ENCODE data around the gene STEAP4. TPM values are rescaled to one million over a fixed set of nuclear protein-coding genes. Genes with fewer than 3 reads are reported as not detected.

STEAP4 gene
- polyA plus RNA-seq, 2 of the 4 experiments (the other 2 are of a cell fraction) = not detected

GRCh38 chr7:88244258-88244657, 62.4 kb downstream of the STEAP4 start (continued):
- no peak for TF ChIP-seq FOSL2 (IDR thresholded peaks at IDR 0.05)
- no peak for TF ChIP-seq FOSL2 (CRISPR knock-in tag; IDR thresholded peaks at IDR 0.05)
- no peak for TF ChIP-seq RCOR1 (IDR thresholded peaks at IDR 0.05; ENCODE audit: low read depth, low read length)

DNA sequence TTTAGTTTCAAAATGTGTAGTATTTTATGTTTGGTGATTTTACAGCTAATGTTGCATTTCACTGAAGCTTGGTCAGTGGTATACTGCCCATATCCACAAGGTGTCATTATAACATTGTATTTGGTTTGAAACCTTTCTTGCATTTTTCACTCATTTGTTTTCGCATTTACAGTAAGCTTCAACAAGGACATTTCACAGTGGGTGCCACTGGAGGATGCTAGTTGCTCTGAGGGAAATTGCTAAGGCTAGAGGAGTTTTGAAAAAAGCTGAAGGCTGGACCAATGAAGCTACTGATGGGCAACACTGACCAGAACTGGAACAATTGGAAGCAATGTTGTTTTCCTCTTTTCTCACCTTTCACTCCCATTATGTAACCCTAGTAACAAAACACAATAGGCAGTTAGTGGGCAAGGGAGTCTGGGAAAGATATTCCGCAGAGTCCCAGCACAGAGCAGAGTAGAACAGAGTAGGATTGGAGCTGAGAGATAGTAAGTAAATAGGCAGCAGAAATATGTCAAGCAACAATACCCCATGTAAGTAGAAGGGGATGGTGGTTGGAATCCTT, 63.3 kb downstream of the STEAP4 start:
- ChIA-PET CTCF (interaction anchor here (0.6 to 2.9 kb wide), 20 partner anchors 10 to 1906 kb away, joined by 3 to 18 read pairs (median 4); partner anchors contain the start of gene SRI), POLR2A (no interaction called here)
- Histone ChIP-seq H3K9me3 (no peaks in the 10 kb centered on the region), H3K4me3 (no peak overlapping the region), H3K4me1 (no peaks in the 10 kb centered on the region), H3K4me2 (no peak overlapping the region), H3K27ac (no peak overlapping the region)
- peak; percentile 25 to 56 for DNase-seq (ENCODE audit: low read depth in 1 of 2, low spot score in 1 of 2)
- no peak for TF ChIP-seq JUNB (IDR thresholded peaks at IDR 0.05)
- TF ChIP-seq HOXA7 (CRISPR knock-in tag; IDR thresholded peaks at IDR 0.05) = no peak
- TF ChIP-seq CEBPB (IDR thresholded peaks at IDR 0.05) = no peak
- no peak for TF ChIP-seq FOSL2 (IDR thresholded peaks at IDR 0.05)
- TF ChIP-seq FOSL2 (CRISPR knock-in tag; IDR thresholded peaks at IDR 0.05) = no peak
- no peak for TF ChIP-seq ESRRA (IDR thresholded peaks at IDR 0.05; ENCODE audit: borderline replicate concordance, low read length)
- peak; percentile 77 for TF ChIP-seq SMC3 (IDR thresholded peaks at IDR 0.05)
- TF ChIP-seq HDAC2 (IDR thresholded peaks at IDR 0.05) = no peak
- TF ChIP-seq KDM1A (IDR thresholded peaks at IDR 0.05; ENCODE audit: low read depth) = no peak
- no peak for TF ChIP-seq POLR2A (IDR thresholded peaks at IDR 0.05; ENCODE audit: low read length)
- TF ChIP-seq, protein P1, sequence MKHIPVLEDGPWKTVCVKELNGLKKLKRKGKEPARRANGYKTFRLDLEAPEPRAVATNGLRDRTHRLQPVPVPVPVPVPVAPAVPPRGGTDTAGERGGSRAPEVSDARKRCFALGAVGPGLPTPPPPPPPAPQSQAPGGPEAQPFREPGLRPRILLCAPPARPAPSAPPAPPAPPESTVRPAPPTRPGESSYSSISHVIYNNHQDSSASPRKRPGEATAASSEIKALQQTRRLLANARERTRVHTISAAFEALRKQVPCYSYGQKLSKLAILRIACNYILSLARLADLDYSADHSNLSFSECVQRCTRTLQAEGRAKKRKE (CRISPR knock-in tag; IDR thresholded peaks at IDR 0.05; ENCODE audit: low read depth) = no peak
- TF ChIP-seq USF2 (IDR thresholded peaks at IDR 0.05) = no peak
- no peak for TF ChIP-seq EHMT2 (IDR thresholded peaks at IDR 0.05; ENCODE audit: low read depth)
- TF ChIP-seq NR3C1 (IDR thresholded peaks at IDR 0.05) = no peak
- TF ChIP-seq RARB (CRISPR knock-in tag; IDR thresholded peaks at IDR 0.05) = no peak
- peak; percentile 90 to 92 for TF ChIP-seq RAD21 (conservative IDR thresholded peaks at IDR 0.05 in 1 of 2, IDR thresholded peaks at IDR 0.05 in 1 of 2)
- TF ChIP-seq, protein P2, sequence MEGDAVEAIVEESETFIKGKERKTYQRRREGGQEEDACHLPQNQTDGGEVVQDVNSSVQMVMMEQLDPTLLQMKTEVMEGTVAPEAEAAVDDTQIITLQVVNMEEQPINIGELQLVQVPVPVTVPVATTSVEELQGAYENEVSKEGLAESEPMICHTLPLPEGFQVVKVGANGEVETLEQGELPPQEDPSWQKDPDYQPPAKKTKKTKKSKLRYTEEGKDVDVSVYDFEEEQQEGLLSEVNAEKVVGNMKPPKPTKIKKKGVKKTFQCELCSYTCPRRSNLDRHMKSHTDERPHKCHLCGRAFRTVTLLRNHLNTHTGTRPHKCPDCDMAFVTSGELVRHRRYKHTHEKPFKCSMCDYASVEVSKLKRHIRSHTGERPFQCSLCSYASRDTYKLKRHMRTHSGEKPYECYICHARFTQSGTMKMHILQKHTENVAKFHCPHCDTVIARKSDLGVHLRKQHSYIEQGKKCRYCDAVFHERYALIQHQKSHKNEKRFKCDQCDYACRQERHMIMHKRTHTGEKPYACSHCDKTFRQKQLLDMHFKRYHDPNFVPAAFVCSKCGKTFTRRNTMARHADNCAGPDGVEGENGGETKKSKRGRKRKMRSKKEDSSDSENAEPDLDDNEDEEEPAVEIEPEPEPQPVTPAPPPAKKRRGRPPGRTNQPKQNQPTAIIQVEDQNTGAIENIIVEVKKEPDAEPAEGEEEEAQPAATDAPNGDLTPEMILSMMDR (IDR thresholded peaks at IDR 0.05) = peak; percentile 91
- TF ChIP-seq ZNF302 (CRISPR knock-in tag; IDR thresholded peaks at IDR 0.05) = no peak
- no peak for TF ChIP-seq SREBF2 (IDR thresholded peaks at IDR 0.05)
- TF ChIP-seq REST (IDR thresholded peaks at IDR 0.05) = no peak
- no peak for TF ChIP-seq HOXB13 (CRISPR knock-in tag; IDR thresholded peaks at IDR 0.05; ENCODE audit: low read depth)
- no peak for TF ChIP-seq RCOR1 (IDR thresholded peaks at IDR 0.05; ENCODE audit: low read depth, low read length)
- no peak for TF ChIP-seq BHLHE40 (IDR thresholded peaks at IDR 0.05; ENCODE audit: low read depth, low read length)
- TF ChIP-seq ZC3H11A (IDR thresholded peaks at IDR 0.05) = no peak
- no peak for TF ChIP-seq NFE2L2 (conservative IDR thresholded peaks at IDR 0.05; ENCODE audit: low read length)
- 5% methylated on average over 2 of the region's 2 CpGs for WGBS (ENCODE audit: missing lambda C conversion rate)
- peak; percentile 89 to 90 for ATAC-seq
- FAIRE-seq = peak; percentile 98

Measured in A549 (cell line).